ENCODE measurements around the gene PRR20A.
"Not testable (repeated sequence)": the region's sequence is repeated elsewhere in the genome, so short reads cannot be mapped to it uniquely, and the experiment has no call there.

DNA sequence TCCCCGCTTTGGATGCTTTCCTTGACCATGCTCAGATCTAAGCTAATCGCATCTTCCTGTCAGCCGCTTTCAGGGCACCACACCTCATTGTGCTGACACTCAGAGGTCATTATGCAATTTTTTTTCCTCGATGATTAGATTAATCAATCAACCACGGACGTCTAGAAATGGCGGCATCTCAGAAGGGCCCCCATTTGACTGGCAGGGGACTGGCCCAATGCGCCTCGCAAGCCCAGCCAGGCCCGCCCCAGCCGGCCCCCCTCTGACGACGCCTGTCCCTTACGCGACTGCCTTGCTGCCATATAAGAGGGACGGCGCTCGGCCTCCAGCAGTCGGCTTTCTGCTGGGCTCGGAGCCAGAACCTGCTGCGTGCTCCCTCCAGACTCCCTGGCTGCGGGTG is 13.0 kb downstream of the PRR20A start, which contains the start of gene PRR20C:
- TF ChIP-seq, protein P1, sequence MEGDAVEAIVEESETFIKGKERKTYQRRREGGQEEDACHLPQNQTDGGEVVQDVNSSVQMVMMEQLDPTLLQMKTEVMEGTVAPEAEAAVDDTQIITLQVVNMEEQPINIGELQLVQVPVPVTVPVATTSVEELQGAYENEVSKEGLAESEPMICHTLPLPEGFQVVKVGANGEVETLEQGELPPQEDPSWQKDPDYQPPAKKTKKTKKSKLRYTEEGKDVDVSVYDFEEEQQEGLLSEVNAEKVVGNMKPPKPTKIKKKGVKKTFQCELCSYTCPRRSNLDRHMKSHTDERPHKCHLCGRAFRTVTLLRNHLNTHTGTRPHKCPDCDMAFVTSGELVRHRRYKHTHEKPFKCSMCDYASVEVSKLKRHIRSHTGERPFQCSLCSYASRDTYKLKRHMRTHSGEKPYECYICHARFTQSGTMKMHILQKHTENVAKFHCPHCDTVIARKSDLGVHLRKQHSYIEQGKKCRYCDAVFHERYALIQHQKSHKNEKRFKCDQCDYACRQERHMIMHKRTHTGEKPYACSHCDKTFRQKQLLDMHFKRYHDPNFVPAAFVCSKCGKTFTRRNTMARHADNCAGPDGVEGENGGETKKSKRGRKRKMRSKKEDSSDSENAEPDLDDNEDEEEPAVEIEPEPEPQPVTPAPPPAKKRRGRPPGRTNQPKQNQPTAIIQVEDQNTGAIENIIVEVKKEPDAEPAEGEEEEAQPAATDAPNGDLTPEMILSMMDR (IDR thresholded peaks at IDR 0.05; ENCODE audit: low read length) = not testable (repeated sequence)
- TF ChIP-seq EZH2 (optimal IDR thresholded peaks at IDR 0.05; ENCODE audit: low read depth, low read length); EZH2phosphoT487 (IDR thresholded peaks at IDR 0.05; ENCODE audit: low read length): not testable (repeated sequence)

Data from MM.1S (cell line).